GM06990 (cell line): ENCODE results near the gene CCDC154.

Source experiments
- DNase-seq: peaks from one replicate; pipeline ENCODE4 v3.0.0-alpha.2; 2011; ENCODE audit not compliant: insufficient read length; ENCODE audit errors: extremely low read depth
- H3K27me3 ChIP-seq: replicated peaks from 2 replicates; pipeline ENCODE4 v1.6.0; 2011; ENCODE audit warnings: low read length; ENCODE audit not compliant: control insufficient read depth, insufficient read depth
- H3K36me3 ChIP-seq: 2 replicates; pipeline ENCODE4 v1.5.1; 2011; ENCODE audit warnings: low read length; ENCODE audit not compliant: control insufficient read depth, insufficient read depth
- H3K4me3 ChIP-seq: replicated peaks from 2 replicates; pipeline ENCODE4 v1.5.1; 2011; ENCODE audit warnings: low read depth, mild to moderate bottlenecking, control low read depth, low read length
- TF ChIP-seq, protein P1 (sequence below): IDR thresholded peaks from 2 replicates; pipeline ENCODE4 v1.5.1; 2011; ENCODE audit warnings: low read length, control low read depth, mild to moderate bottlenecking, inconsistent platforms; ENCODE audit not compliant: insufficient read depth, poor library complexity, severe bottlenecking

Gene CCDC154

DNA sequence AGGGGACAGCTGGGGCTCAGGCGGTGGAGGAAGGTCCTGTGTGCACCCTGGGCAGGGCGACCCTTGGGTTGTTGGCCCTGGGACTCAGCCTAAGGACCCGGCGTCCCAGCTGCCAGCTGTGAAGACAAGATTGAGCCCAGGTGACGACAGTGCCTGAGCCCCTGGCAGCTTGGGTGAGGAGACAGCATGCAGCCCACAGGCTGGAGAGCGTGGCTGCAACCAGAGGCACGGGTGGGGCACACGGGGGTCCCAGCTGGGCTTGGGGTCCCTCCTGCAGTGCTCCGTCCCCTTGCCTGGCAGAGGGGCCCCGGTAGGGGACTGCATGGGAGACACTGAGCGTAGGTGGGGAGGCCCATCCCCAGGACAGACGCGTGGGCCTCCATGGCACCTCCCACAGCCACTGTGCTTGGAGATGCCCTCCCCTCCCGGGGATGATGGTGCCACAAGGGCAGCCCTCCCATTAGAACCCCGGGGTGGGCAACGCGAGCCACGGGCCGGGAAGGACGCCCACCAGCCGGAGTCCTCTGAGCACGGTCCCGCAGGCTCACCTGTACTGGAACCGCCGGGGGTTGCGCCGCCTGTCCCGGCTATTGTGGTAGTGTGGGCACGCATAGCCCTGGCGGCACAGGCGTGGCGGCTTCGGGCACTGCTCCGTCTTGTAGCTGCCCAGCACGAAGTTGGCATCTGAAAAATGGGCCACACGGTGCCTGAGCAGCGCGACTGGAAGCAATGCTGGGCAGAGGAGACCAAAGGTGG, 45.4 kb downstream of the CCDC154 start:
- TF ChIP-seq, protein P1, sequence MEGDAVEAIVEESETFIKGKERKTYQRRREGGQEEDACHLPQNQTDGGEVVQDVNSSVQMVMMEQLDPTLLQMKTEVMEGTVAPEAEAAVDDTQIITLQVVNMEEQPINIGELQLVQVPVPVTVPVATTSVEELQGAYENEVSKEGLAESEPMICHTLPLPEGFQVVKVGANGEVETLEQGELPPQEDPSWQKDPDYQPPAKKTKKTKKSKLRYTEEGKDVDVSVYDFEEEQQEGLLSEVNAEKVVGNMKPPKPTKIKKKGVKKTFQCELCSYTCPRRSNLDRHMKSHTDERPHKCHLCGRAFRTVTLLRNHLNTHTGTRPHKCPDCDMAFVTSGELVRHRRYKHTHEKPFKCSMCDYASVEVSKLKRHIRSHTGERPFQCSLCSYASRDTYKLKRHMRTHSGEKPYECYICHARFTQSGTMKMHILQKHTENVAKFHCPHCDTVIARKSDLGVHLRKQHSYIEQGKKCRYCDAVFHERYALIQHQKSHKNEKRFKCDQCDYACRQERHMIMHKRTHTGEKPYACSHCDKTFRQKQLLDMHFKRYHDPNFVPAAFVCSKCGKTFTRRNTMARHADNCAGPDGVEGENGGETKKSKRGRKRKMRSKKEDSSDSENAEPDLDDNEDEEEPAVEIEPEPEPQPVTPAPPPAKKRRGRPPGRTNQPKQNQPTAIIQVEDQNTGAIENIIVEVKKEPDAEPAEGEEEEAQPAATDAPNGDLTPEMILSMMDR = no peak
- peaks cover 13% of the 10 kb centered on the region for H3K36me3 ChIP-seq
- H3K27me3 ChIP-seq = no peaks in the 10 kb centered on the region
- DNase-seq = no peak
- H3K4me3 ChIP-seq = no peak overlapping the region

DNA sequence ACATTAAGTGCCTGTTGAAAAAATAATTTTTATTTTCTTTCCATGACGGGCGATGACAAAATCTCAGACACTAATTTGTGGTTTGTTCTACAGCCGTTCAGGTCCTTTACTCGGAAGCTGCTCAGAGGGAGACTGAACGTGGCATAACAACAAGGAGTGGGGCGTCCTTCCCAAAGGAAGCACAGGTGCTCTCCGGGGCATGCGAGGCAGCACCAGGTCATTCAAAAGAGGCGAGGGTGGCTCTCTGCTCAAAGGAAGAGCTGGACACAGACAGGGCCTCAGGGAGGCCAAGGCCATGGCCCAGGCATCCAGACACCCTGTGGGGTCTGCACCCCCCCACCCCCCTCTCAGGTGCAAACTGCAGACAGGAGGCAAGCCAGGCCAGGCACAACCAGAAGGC, 46.0 kb downstream of the CCDC154 start:
- TF ChIP-seq, protein P1 = no peak
- Histone ChIP-seq H3K27me3 (no peaks in the 10 kb centered on the region), H3K4me3 (no peak overlapping the region), H3K36me3 (peaks cover 15% of the 10 kb centered on the region)
- DNase-seq = no peak

DNA sequence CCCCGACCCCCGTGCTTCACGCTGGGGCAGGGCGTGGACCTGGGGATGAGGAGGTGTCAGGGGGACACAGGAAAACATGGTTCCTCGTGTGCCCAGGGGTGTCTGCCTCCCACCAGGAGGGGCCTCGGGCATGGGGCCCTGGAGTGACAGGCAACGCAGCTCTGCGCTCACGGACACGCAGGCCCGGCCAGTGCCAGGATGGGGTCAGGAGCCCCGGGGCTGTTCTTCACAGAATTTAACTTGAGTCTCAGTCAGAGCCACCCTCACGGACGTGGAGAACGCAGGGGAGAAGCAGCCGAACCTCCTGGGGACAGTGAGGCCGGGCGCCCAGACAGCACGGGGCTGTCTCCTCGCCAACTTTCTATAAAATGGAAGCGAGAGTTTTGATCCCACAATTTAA, 46.6 kb downstream of the CCDC154 start:
- Histone ChIP-seq H3K27me3 (no peaks in the 10 kb centered on the region), H3K36me3 (peaks cover 13% of the 10 kb centered on the region), H3K4me3 (no peak overlapping the region)
- DNase-seq = no peak
- TF ChIP-seq, protein P1 = no peak

DNA sequence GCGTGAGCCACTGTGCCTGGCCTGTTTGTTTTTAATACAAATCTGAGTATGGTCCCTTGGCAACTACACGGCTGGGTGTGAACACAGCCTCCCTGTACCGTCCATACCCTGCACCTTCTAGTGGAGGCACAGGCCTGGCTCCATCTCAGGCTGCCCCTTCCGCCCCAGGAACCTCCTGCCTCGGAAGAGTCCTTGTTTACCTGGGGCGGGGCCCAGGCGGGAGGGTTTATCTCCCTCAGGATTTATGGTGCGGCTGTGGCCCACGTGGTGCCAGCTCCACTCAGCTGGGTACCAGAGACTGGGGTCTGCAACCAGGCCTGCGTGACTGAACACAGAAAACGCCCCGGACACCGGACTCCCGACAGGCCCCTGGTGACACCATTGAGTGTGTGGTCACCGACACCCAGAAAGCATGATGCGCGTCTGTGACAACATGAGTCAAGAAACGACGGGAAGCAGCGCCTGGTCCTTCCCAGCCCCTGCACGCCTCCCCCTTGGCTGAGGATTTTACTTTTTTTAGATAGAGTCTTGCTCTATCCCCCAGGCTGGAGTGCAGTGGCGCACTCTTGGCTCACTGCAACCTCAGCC, 48.8 kb downstream of the CCDC154 start:
- Histone ChIP-seq H3K4me3 (no peak overlapping the region), H3K27me3 (no peaks in the 10 kb centered on the region), H3K36me3 (peaks cover 13% of the 10 kb centered on the region)
- TF ChIP-seq, protein P1 = no peak
- DNase-seq = no peak

DNA sequence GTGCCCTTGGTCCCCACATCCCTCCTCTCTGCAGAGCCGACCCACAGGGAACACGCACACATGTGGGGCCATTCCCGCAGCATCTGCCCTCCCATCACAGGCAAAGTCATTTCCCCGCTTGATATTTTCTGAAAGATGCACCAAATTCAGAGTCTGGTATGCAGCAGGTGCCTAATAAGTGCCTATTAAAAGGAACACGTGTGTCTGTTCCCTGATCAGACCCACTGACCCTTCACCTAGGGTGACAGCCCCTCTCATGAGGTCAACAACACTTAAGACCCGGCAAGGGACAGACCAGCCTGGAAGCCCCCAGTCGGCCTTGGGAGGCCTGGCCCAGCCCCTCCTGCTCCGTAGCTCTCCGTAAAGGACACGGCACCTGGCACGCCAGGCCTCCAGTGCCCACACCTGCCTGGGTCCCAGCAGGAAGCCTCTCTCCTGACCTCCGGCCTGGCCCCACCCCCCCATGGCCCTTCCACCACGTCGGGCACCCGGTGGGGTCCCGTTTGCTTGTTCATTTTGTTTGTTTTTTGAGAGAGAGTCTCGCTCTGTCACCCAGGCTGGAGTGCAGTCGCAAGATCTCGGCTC, 49.9 kb downstream of the CCDC154 start:
- TF ChIP-seq, protein P1 = no peak
- Histone ChIP-seq H3K36me3 (peaks cover 14% of the 10 kb centered on the region), H3K27me3 (no peaks in the 10 kb centered on the region), H3K4me3 (no peak overlapping the region)
- DNase-seq = no peak
